Hepatocyte (in vitro differentiated cells): Measurements from ENCODE around the gene LRSAM1.

Source experiments
- CTCF ChIP-seq: fragments of 200-600 bp; sonication (generic); IDR thresholded peaks from 2 replicates; pipeline ENCODE4 v1.5.1; 2016; ENCODE audit warnings: antibody characterized with exemption, mild to moderate bottlenecking; ENCODE audit not compliant: poor library complexity
- EZH2 ChIP-seq: fragments of 200-600 bp; sonication (generic); IDR thresholded peaks from 2 replicates; pipeline ENCODE4 v1.6.1; 2016; ENCODE audit warnings: antibody characterized with exemption, mild to moderate bottlenecking, borderline replicate concordance
- EZH2phosphoT487 ChIP-seq: fragments of 200-600 bp; sonication (generic); IDR thresholded peaks from one replicate; pipeline ENCODE4 v1.6.1; 2018; ENCODE audit warnings: antibody characterized with exemption, mild to moderate bottlenecking, low read depth, moderate library complexity; ENCODE audit not compliant: unreplicated experiment, severe bottlenecking

- TF ChIP-seq CTCF (no peak), EZH2 (no peak), EZH2phosphoT487 (no peak)
Observed at GRCh38 chr9:127485995-127486394, 34.7 kb downstream of the LRSAM1 start.
